GM20000 (cell line): Measurements from ENCODE around the gene ARSH.

Experiments
- DNase-seq: peaks from one replicate; pipeline ENCODE4 v3.0.0; 2012; ENCODE audit warnings: low spot score
- TF ChIP-seq, protein P1 (sequence below): IDR thresholded peaks from 2 replicates; pipeline ENCODE4 v1.5.1; 2012; ENCODE audit warnings: mild to moderate bottlenecking, control low read depth; ENCODE audit errors: extremely low read depth, missing control alignments

The ARSH gene

GRCh38 chrX:3010532-3010931 lies 4.2 kb downstream of the ARSH start:
- DNase-seq, result no peak
- TF ChIP-seq, protein P1, sequence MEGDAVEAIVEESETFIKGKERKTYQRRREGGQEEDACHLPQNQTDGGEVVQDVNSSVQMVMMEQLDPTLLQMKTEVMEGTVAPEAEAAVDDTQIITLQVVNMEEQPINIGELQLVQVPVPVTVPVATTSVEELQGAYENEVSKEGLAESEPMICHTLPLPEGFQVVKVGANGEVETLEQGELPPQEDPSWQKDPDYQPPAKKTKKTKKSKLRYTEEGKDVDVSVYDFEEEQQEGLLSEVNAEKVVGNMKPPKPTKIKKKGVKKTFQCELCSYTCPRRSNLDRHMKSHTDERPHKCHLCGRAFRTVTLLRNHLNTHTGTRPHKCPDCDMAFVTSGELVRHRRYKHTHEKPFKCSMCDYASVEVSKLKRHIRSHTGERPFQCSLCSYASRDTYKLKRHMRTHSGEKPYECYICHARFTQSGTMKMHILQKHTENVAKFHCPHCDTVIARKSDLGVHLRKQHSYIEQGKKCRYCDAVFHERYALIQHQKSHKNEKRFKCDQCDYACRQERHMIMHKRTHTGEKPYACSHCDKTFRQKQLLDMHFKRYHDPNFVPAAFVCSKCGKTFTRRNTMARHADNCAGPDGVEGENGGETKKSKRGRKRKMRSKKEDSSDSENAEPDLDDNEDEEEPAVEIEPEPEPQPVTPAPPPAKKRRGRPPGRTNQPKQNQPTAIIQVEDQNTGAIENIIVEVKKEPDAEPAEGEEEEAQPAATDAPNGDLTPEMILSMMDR, result no peak

DNA sequence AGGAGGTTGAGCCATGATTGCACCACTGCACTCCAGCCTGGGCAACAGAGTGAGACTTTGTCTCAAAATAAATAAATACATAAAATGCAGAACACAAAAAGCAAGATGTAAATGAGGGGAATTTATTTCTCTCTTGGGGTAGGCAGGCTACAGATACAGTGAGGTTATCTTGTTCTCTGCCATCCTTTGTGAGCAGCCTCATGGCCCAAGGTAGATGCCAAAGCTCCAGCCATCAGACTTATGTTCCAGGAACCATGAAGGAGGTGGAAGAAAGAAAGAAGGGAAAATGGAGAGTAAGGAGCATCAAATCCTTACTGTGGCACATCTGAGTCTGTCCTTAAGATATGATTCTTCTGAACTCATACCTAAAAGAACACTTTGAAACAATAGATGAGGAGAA lies 11.1 kb downstream of the ARSH start:
- DNase-seq, result no peak
- TF ChIP-seq, protein P1, result no peak

DNA sequence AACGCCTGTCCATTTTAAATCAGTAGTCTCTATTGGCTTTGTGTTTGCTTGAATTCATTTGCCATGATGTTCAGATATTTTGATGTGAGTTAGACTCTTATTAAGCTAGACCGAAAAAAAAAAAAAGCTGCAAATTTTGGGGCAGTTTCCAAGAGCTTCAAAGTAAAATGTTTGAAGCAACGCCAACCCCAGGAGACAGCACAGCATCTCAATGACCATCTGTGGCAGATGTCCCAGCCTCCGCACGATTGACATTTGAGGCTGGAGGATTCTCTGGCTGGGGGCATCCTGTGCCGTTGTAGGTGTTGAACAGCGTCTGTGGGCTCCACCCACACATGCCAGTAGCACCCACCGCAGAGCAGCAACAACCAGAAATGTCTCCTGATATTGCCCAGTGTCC lies 17.8 kb downstream of the ARSH start:
- TF ChIP-seq, protein P1, result no peak
- no peak for DNase-seq

DNA sequence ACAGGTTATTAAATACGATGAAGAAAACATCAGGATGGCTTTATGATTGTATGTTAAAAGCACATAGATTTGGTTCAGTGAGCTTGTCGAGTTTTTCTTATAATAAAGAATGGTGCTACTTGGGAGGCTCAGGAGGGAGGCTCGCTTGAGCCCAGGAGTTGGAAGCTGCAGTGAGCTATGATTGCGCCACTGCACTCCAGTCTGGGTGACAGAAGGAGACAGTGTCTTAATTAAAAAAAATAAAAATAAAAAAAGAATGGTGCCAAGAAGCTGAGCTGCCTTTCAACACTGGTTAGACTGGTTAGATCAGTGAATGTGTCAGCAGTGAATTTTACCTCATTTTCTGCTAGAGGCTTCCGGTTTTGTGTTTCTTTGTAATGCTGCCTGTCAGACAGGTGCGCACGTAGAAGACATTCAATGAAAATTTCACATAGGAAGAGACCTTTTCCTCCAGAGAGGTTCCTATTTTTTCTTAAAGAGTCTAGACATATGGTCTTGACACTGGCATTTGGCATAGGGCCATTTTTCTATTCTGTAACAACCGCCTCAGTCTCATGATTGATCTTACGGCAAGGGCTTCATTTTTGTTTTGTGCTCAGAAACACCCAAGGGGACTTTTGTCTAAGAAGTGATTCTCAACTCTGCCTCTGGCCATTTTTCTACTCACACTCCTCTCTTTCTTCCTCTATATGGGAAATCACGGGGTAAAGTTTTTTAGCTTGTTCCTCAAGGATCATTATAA lies 19.9 kb downstream of the ARSH start:
- TF ChIP-seq, protein P1, result no peak
- no peak for DNase-seq

DNA sequence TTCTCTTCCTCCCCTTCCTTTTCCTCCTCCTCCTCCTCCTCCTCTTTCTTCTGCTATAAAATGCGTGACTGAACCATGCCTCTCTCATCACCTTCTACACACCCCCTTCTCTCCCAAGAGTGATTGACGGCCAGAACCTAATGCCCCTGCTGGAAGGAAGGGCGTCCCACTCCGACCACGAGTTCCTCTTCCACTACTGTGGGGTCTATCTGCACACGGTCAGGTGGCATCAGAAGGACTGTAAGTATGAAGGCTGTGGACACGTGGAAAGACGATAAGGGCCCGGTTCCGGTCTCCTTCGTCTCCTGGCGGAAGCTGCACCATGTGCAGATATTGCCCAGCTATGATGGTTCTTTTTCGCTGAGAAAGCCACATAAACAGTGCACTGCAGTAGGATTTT lies 22.8 kb downstream of the ARSH start:
- TF ChIP-seq, protein P1, result no peak
- no peak for DNase-seq

- TF ChIP-seq, protein P1, result no peak
- DNase-seq, result no peak
Observed at GRCh38 chrX:3037218-3037617, 30.9 kb downstream of the ARSH start.

- TF ChIP-seq, protein P1, result no peak
- no peak for DNase-seq
Observed at GRCh38 chrX:3044196-3044595, 37.9 kb downstream of the ARSH start.
